ENCODE data around the gene TNFRSF14. TPM values are rescaled to one million over a fixed set of nuclear protein-coding genes. Genes with fewer than 3 reads are reported as not detected.

The TNFRSF14 gene
- total and polyA plus RNA-seq, 9 of the 15 experiments (the other 6 are each of a cell fraction or from before 2014, with no cell fraction given), result 0.11 to 2.3 (median 0.68) TPM; not detected in 2

GRCh38 chr1:2612591-2613365, 56.6 kb downstream of the TNFRSF14 start (continued):
- TF ChIP-seq ZNF318 (IDR thresholded peaks at IDR 0.05; ENCODE audit: borderline replicate concordance in 1 of 2, low read depth in 1 of 2) (no peak), ILK (tag; IDR thresholded peaks at IDR 0.05; ENCODE audit: borderline replicate concordance, low read depth) (no peak), RBBP5 (IDR thresholded peaks at IDR 0.05; ENCODE audit: borderline replicate concordance, insufficient read depth, low read length, poor library complexity, severe bottlenecking) (no peak), ZNF316 (IDR thresholded peaks at IDR 0.05) (no peak)

Other genes with a start within 250 kb of the TNFRSF14 start
Only the 7 nearest of the 9 such genes appear.
- gene RER1, start 164.5 kb upstream of the TNFRSF14 start, total RNA-seq (2014; rRNA removed), result 63.1 and 109 TPM in 2 replicates
- gene RER1, start 164.5 kb upstream of the TNFRSF14 start, total RNA-seq (2014; rRNA removed; fragmentation: Illumina TruSeq; extraction: Trizol), result 183 and 211 TPM in 2 replicates
- gene RER1, start 164.5 kb upstream of the TNFRSF14 start, total RNA-seq (2015; rRNA removed; fragmentation: Illumina TruSeq; extraction: Trizol), result 146 and 153 TPM in 2 replicates
- 219 and 235 TPM in 2 replicates for gene RER1, start 164.5 kb upstream of the TNFRSF14 start, total RNA-seq (2021)
- gene RER1, start 164.5 kb upstream of the TNFRSF14 start, polyA plus RNA-seq (2011; rRNA removed), result 316 and 354 TPM in 2 replicates
- gene RER1, start 164.5 kb upstream of the TNFRSF14 start, polyA plus RNA-seq (2014; fragmentation: Illumina TruSeq; extraction: Trizol), result 299 and 323 TPM in 2 replicates
- gene RER1, start 164.5 kb upstream of the TNFRSF14 start, polyA plus RNA-seq (2014; fragmentation: Nextera tagmentation; extraction: Ambion mirVana), result 10 to 100 TPM; 19.6 to 34.5 TPM
- 216 and 249 TPM in 2 replicates for gene RER1, start 164.5 kb upstream of the TNFRSF14 start, polyA plus RNA-seq (2014; rRNA removed)
- gene PEX10, start 143.8 kb upstream of the TNFRSF14 start, total RNA-seq (2014; rRNA removed), result 24.5 and 26.2 TPM in 2 replicates
- 5.6 and 5.7 TPM in 2 replicates for gene PEX10, start 143.8 kb upstream of the TNFRSF14 start, total RNA-seq (2014; rRNA removed; fragmentation: Illumina TruSeq; extraction: Trizol)
- 8.4 and 9.3 TPM in 2 replicates for gene PEX10, start 143.8 kb upstream of the TNFRSF14 start, total RNA-seq (2015; rRNA removed; fragmentation: Illumina TruSeq; extraction: Trizol)
- gene PEX10, start 143.8 kb upstream of the TNFRSF14 start, total RNA-seq (2021), result 18.2 and 18.7 TPM in 2 replicates
- gene PEX10, start 143.8 kb upstream of the TNFRSF14 start, polyA plus RNA-seq (2011; rRNA removed), result 8.7 and 9.4 TPM in 2 replicates
- gene PEX10, start 143.8 kb upstream of the TNFRSF14 start, polyA plus RNA-seq (2014; fragmentation: Illumina TruSeq; extraction: Trizol), result 6.4 and 10.6 TPM in 2 replicates
- under 1 TPM; 0.03 to 0.11 TPM for gene PEX10, start 143.8 kb upstream of the TNFRSF14 start, polyA plus RNA-seq (2014; fragmentation: Nextera tagmentation; extraction: Ambion mirVana)
- 18.8 and 22.5 TPM in 2 replicates for gene PEX10, start 143.8 kb upstream of the TNFRSF14 start, polyA plus RNA-seq (2014; rRNA removed)
- gene PLCH2, start 80.1 kb upstream of the TNFRSF14 start, total RNA-seq (2014; rRNA removed), result not detected in 2 replicates
- gene PLCH2, start 80.1 kb upstream of the TNFRSF14 start, total RNA-seq (2014; rRNA removed; fragmentation: Illumina TruSeq; extraction: Trizol), result not detected in 2 replicates
- not detected in 2 replicates for gene PLCH2, start 80.1 kb upstream of the TNFRSF14 start, total RNA-seq (2015; rRNA removed; fragmentation: Illumina TruSeq; extraction: Trizol)
- 0.04 and 0.16 TPM in 2 replicates for gene PLCH2, start 80.1 kb upstream of the TNFRSF14 start, total RNA-seq (2021)
- gene PLCH2, start 80.1 kb upstream of the TNFRSF14 start, polyA plus RNA-seq (2011; rRNA removed), result not detected in 2 replicates
- not detected in 2 replicates for gene PLCH2, start 80.1 kb upstream of the TNFRSF14 start, polyA plus RNA-seq (2014; fragmentation: Illumina TruSeq; extraction: Trizol)
- not detected for gene PLCH2, start 80.1 kb upstream of the TNFRSF14 start, polyA plus RNA-seq (2014; fragmentation: Nextera tagmentation; extraction: Ambion mirVana)
- gene PLCH2, start 80.1 kb upstream of the TNFRSF14 start, polyA plus RNA-seq (2014; rRNA removed), result not detected in 2 replicates
- 39.6 and 50.7 TPM in 2 replicates for gene PANK4, start 29.8 kb upstream of the TNFRSF14 start, total RNA-seq (2014; rRNA removed)
- gene PANK4, start 29.8 kb upstream of the TNFRSF14 start, total RNA-seq (2014; rRNA removed; fragmentation: Illumina TruSeq; extraction: Trizol), result 15.3 and 19.2 TPM in 2 replicates
- gene PANK4, start 29.8 kb upstream of the TNFRSF14 start, total RNA-seq (2015; rRNA removed; fragmentation: Illumina TruSeq; extraction: Trizol), result 29.7 and 32.0 TPM in 2 replicates
- gene PANK4, start 29.8 kb upstream of the TNFRSF14 start, total RNA-seq (2021), result 55.6 and 61.3 TPM in 2 replicates
- gene PANK4, start 29.8 kb upstream of the TNFRSF14 start, polyA plus RNA-seq (2011; rRNA removed), result 23.3 and 39.3 TPM in 2 replicates
- gene PANK4, start 29.8 kb upstream of the TNFRSF14 start, polyA plus RNA-seq (2014; fragmentation: Illumina TruSeq; extraction: Trizol), result 31.5 and 31.8 TPM in 2 replicates
- gene PANK4, start 29.8 kb upstream of the TNFRSF14 start, polyA plus RNA-seq (2014; fragmentation: Nextera tagmentation; extraction: Ambion mirVana), result 1 to 10 TPM in 1 of 2 experiments, under 1 TPM in 1; 0.93 to 1.4 TPM
- 41.3 and 42.3 TPM in 2 replicates for gene PANK4, start 29.8 kb upstream of the TNFRSF14 start, polyA plus RNA-seq (2014; rRNA removed)
- not detected in 2 replicates for gene HES5, start 26.1 kb upstream of the TNFRSF14 start, total RNA-seq (2014; rRNA removed)
- not detected in 2 replicates for gene HES5, start 26.1 kb upstream of the TNFRSF14 start, total RNA-seq (2014; rRNA removed; fragmentation: Illumina TruSeq; extraction: Trizol)
- not detected in 2 replicates for gene HES5, start 26.1 kb upstream of the TNFRSF14 start, total RNA-seq (2015; rRNA removed; fragmentation: Illumina TruSeq; extraction: Trizol)
- not detected in 2 replicates for gene HES5, start 26.1 kb upstream of the TNFRSF14 start, total RNA-seq (2021)
- gene HES5, start 26.1 kb upstream of the TNFRSF14 start, polyA plus RNA-seq (2011; rRNA removed), result not detected in 2 replicates
- not detected in 2 replicates for gene HES5, start 26.1 kb upstream of the TNFRSF14 start, polyA plus RNA-seq (2014; fragmentation: Illumina TruSeq; extraction: Trizol)
- not detected for gene HES5, start 26.1 kb upstream of the TNFRSF14 start, polyA plus RNA-seq (2014; fragmentation: Nextera tagmentation; extraction: Ambion mirVana)
- not detected in 2 replicates for gene HES5, start 26.1 kb upstream of the TNFRSF14 start, polyA plus RNA-seq (2014; rRNA removed)
- gene PRXL2B, start 30.4 kb downstream of the TNFRSF14 start, total RNA-seq (2014; rRNA removed), result 14.0 and 16.4 TPM in 2 replicates
- gene PRXL2B, start 30.4 kb downstream of the TNFRSF14 start, total RNA-seq (2014; rRNA removed; fragmentation: Illumina TruSeq; extraction: Trizol), result 3.3 and 4.1 TPM in 2 replicates
- 11.8 TPM in 2 replicates for gene PRXL2B, start 30.4 kb downstream of the TNFRSF14 start, total RNA-seq (2015; rRNA removed; fragmentation: Illumina TruSeq; extraction: Trizol)
- 25.3 and 28.1 TPM in 2 replicates for gene PRXL2B, start 30.4 kb downstream of the TNFRSF14 start, total RNA-seq (2021)
- 6.7 and 7.0 TPM in 2 replicates for gene PRXL2B, start 30.4 kb downstream of the TNFRSF14 start, polyA plus RNA-seq (2011; rRNA removed)
- 15.2 and 16.6 TPM in 2 replicates for gene PRXL2B, start 30.4 kb downstream of the TNFRSF14 start, polyA plus RNA-seq (2014; fragmentation: Illumina TruSeq; extraction: Trizol)
- 1 to 10 TPM in 1 of 2 experiments, under 1 TPM in 1; 0.99 to 1.7 TPM for gene PRXL2B, start 30.4 kb downstream of the TNFRSF14 start, polyA plus RNA-seq (2014; fragmentation: Nextera tagmentation; extraction: Ambion mirVana)
- 17.6 and 20.7 TPM in 2 replicates for gene PRXL2B, start 30.4 kb downstream of the TNFRSF14 start, polyA plus RNA-seq (2014; rRNA removed)
- gene MMEL1, start 76.6 kb downstream of the TNFRSF14 start, total RNA-seq (2014; rRNA removed), result not detected in 2 replicates
- not detected in 2 replicates for gene MMEL1, start 76.6 kb downstream of the TNFRSF14 start, total RNA-seq (2014; rRNA removed; fragmentation: Illumina TruSeq; extraction: Trizol)
- not detected in 2 replicates for gene MMEL1, start 76.6 kb downstream of the TNFRSF14 start, total RNA-seq (2015; rRNA removed; fragmentation: Illumina TruSeq; extraction: Trizol)
- not detected in 2 replicates for gene MMEL1, start 76.6 kb downstream of the TNFRSF14 start, total RNA-seq (2021)
- not detected in 2 replicates for gene MMEL1, start 76.6 kb downstream of the TNFRSF14 start, polyA plus RNA-seq (2011; rRNA removed)
- gene MMEL1, start 76.6 kb downstream of the TNFRSF14 start, polyA plus RNA-seq (2014; fragmentation: Illumina TruSeq; extraction: Trizol), result not detected in 2 replicates
- not detected for gene MMEL1, start 76.6 kb downstream of the TNFRSF14 start, polyA plus RNA-seq (2014; fragmentation: Nextera tagmentation; extraction: Ambion mirVana)
- not detected in 2 replicates for gene MMEL1, start 76.6 kb downstream of the TNFRSF14 start, polyA plus RNA-seq (2014; rRNA removed)